ENCODE data around the gene ANK2. TPM values are rescaled to one million over a fixed set of nuclear protein-coding genes. Genes with fewer than 3 reads are reported as not detected.

ANK2 gene
- polyA plus RNA-seq, 1 donor (not counting 4 experiments of a cell fraction or from before 2014, with no cell fraction given) = 0.22 TPM

DNA sequence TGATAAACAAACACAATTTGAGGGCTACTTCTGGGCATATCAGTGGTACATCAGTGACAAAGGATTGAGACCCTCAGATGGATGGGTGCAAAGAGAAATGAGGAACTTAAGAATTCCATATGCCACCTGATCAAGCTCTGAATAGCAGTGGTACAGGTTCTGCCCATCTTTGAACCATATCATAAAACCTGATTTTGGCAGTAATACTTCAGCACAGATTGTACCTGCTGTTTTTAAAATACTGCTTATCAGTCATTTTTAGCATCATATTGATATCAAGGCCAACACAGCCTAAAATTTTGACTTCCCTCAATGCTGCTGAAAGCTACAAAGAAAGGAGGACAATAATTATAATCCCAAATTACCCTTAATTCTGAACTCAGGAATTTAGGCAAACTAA is 41.5 kb downstream of the ANK2 start:
- Histone ChIP-seq H3K27ac (ENCODE audit: control insufficient read depth, insufficient read depth, low read length) (no peak overlapping the region), H3K79me2 (ENCODE audit: control insufficient read depth, insufficient read depth, low read length) (no peaks in the 10 kb centered on the region), H3K9me3 (ENCODE audit: control insufficient read depth, low read depth, low read length) (no peaks in the 10 kb centered on the region), H3K36me3 (ENCODE audit: control insufficient read depth in 2 of 2, extremely low read depth in 1 of 2, insufficient read depth in 2 of 2, low read length in 2 of 2) (no peaks in the 10 kb centered on the region), H3K4me3 (ENCODE audit: control insufficient read depth in 2 of 3, extremely low read depth in 1 of 3, insufficient read depth in 2 of 3, low read depth in 1 of 3, low read length in 3 of 3) (no peak overlapping the region), H3K4me1 (ENCODE audit: control insufficient read depth, extremely low read depth, insufficient read depth, low read length) (no peaks in the 10 kb centered on the region), H2AFZ (ENCODE audit: control insufficient read depth, low read length) (no peak overlapping the region), H3K27me3 (ENCODE audit: control insufficient read depth, extremely low read depth, insufficient read depth, low read length) (no peaks in the 10 kb centered on the region), H4K20me1 (ENCODE audit: control insufficient read depth, extremely low read depth, insufficient read depth, low read length) (no peaks in the 10 kb centered on the region), H3K9ac (ENCODE audit: control insufficient read depth, extremely low read depth, insufficient read depth, low read length) (no peak overlapping the region), H3K9me1 (ENCODE audit: control insufficient read depth, extremely low read depth, insufficient read depth, low read length) (no peaks in the 10 kb centered on the region), H3K4me2 (ENCODE audit: control insufficient read depth, extremely low read depth, insufficient read depth, low read depth, low read length) (no peak overlapping the region)
- dilution Hi-C loops (cut with MboI; ENCODE audit: extremely low pct_ligation_motif_present, low sequenced_read_pairs) = no loop called here
- FAIRE-seq (no peak), DNase-seq (ENCODE audit: low read depth, low spot score) (no peak)
- no peak for TF ChIP-seq CTCF (optimal IDR thresholded peaks at IDR 0.05 in 1 of 3, IDR thresholded peaks at IDR 0.05 in 1 of 3, conservative IDR thresholded peaks at IDR 0.05 in 1 of 3; ENCODE audit: extremely low read depth in 1 of 3, insufficient read depth in 2 of 3, low read length in 3 of 3)
- no peak for TF ChIP-seq EZH2 (IDR thresholded peaks at IDR 0.05; ENCODE audit: low read length)

- Histone ChIP-seq H3K4me3 (ENCODE audit: control insufficient read depth in 2 of 3, extremely low read depth in 1 of 3, insufficient read depth in 2 of 3, low read depth in 1 of 3, low read length in 3 of 3) (no peak overlapping the region), H3K9ac (ENCODE audit: control insufficient read depth, extremely low read depth, insufficient read depth, low read length) (no peak overlapping the region), H3K27me3 (ENCODE audit: control insufficient read depth, extremely low read depth, insufficient read depth, low read length) (no peaks in the 10 kb centered on the region), H3K36me3 (ENCODE audit: control insufficient read depth in 2 of 2, extremely low read depth in 1 of 2, insufficient read depth in 2 of 2, low read length in 2 of 2) (no peaks in the 10 kb centered on the region), H3K9me3 (ENCODE audit: control insufficient read depth, low read depth, low read length) (no peaks in the 10 kb centered on the region), H3K79me2 (ENCODE audit: control insufficient read depth, insufficient read depth, low read length) (no peaks in the 10 kb centered on the region), H3K4me2 (ENCODE audit: control insufficient read depth, extremely low read depth, insufficient read depth, low read depth, low read length) (no peak overlapping the region), H3K27ac (ENCODE audit: control insufficient read depth, insufficient read depth, low read length) (no peak overlapping the region), H3K4me1 (ENCODE audit: control insufficient read depth, extremely low read depth, insufficient read depth, low read length) (no peaks in the 10 kb centered on the region), H3K9me1 (ENCODE audit: control insufficient read depth, extremely low read depth, insufficient read depth, low read length) (no peaks in the 10 kb centered on the region), H2AFZ (ENCODE audit: control insufficient read depth, low read length) (no peak overlapping the region), H4K20me1 (ENCODE audit: control insufficient read depth, extremely low read depth, insufficient read depth, low read length) (no peaks in the 10 kb centered on the region)
- DNase-seq (ENCODE audit: low read depth, low spot score) (no peak), FAIRE-seq (no peak)
- dilution Hi-C loops (cut with MboI; ENCODE audit: extremely low pct_ligation_motif_present, low sequenced_read_pairs) = no loop called here
- TF ChIP-seq CTCF (optimal IDR thresholded peaks at IDR 0.05 in 1 of 3, IDR thresholded peaks at IDR 0.05 in 1 of 3, conservative IDR thresholded peaks at IDR 0.05 in 1 of 3; ENCODE audit: extremely low read depth in 1 of 3, insufficient read depth in 2 of 3, low read length in 3 of 3) = no peak
- no peak for TF ChIP-seq EZH2 (IDR thresholded peaks at IDR 0.05; ENCODE audit: low read length)
Measured at GRCh38 chr4:113094331-113094730, 44.9 kb downstream of the ANK2 start.
